ENCODE measurements around the gene LSP1. TPM values are rescaled to one million over a fixed set of nuclear protein-coding genes. Genes with fewer than 3 reads are reported as not detected.

Gene LSP1
- polyA plus RNA-seq, 4 donors: 4.5 to 45.1 (median 22.3) TPM

- no peak for DNase-seq
- no peaks in the 10 kb centered on the region for H3K9me3 ChIP-seq (ENCODE audit: control insufficient read depth in 2 of 2, insufficient read depth in 1 of 2, low read depth in 1 of 2, low read length in 1 of 2)
- peaks cover 0 to 4% (median 0%) of the 10 kb centered on the region in 3 donors for H3K4me1 ChIP-seq (ENCODE audit: control insufficient read depth in 3 of 3, insufficient read depth in 2 of 3, low read depth in 1 of 3, low read length in 2 of 3)
- H3K27me3 ChIP-seq (ENCODE audit: control insufficient read depth in 3 of 3, insufficient read depth in 3 of 3, low read length in 3 of 3): peaks cover 0 to 12% (median 0%) of the 10 kb centered on the region in 3 donors
- H3K4me3 ChIP-seq (ENCODE audit: low read depth in 1 of 3, low read length in 3 of 3): no peak overlapping the region
- H3K36me3 ChIP-seq (ENCODE audit: control insufficient read depth in 3 of 3, insufficient read depth in 2 of 3, low read depth in 1 of 3, low read length in 3 of 3): no peaks in the 10 kb centered on the region
- H3K27ac ChIP-seq (ENCODE audit: low read depth in 1 of 3, low read length in 2 of 3): no peak overlapping the region
- no peak for FAIRE-seq
- WGBS, 3 donors: 88 to 93% (median 88%) methylated on average over 4 of the region's 4 CpGs
These were observed 8.8 kb downstream of the LSP1 start for GRCh38 chr11:1861435-1862411.

- peaks cover 0 to 12% (median 0%) of the 10 kb centered on the region in 3 donors for H3K27me3 ChIP-seq (ENCODE audit: control insufficient read depth in 3 of 3, insufficient read depth in 3 of 3, low read length in 3 of 3)
- DNase-seq (no peak), FAIRE-seq (no peak)
- H3K4me3 ChIP-seq (ENCODE audit: low read depth in 1 of 3, low read length in 3 of 3): no peak overlapping the region
- WGBS, 3 donors: 73 to 89% (median 84%) methylated on average over 14 of the region's 14 CpGs
- H3K27ac ChIP-seq (ENCODE audit: low read depth in 1 of 3, low read length in 2 of 3): peak overlapping the region in 1 of 3 donors; percentile 82
- peaks cover 0 to 4% (median 0%) of the 10 kb centered on the region in 3 donors for H3K4me1 ChIP-seq (ENCODE audit: control insufficient read depth in 3 of 3, insufficient read depth in 2 of 3, low read depth in 1 of 3, low read length in 2 of 3)
- H3K9me3 ChIP-seq (ENCODE audit: control insufficient read depth in 2 of 2, insufficient read depth in 1 of 2, low read depth in 1 of 2, low read length in 1 of 2): no peaks in the 10 kb centered on the region
- no peaks in the 10 kb centered on the region for H3K36me3 ChIP-seq (ENCODE audit: control insufficient read depth in 3 of 3, insufficient read depth in 2 of 3, low read depth in 1 of 3, low read length in 3 of 3)
These were observed 9.9 kb downstream of the LSP1 start for GRCh38 chr11:1862588-1863351.

GRCh38 chr11:1863352-1864216 is 10.7 kb downstream of the LSP1 start:
- no peaks in the 10 kb centered on the region for H3K9me3 ChIP-seq (ENCODE audit: control insufficient read depth in 2 of 2, insufficient read depth in 1 of 2, low read depth in 1 of 2, low read length in 1 of 2)
- 30 to 40% (median 35%) methylated on average over 27 of the region's 27 CpGs for WGBS, 3 donors
- H3K27ac ChIP-seq (ENCODE audit: low read depth in 1 of 3, low read length in 2 of 3): peak overlapping the region in 1 of 3 donors; percentile 82
- H3K27me3 ChIP-seq (ENCODE audit: control insufficient read depth in 3 of 3, insufficient read depth in 3 of 3, low read length in 3 of 3): peaks cover 0 to 15% (median 0%) of the 10 kb centered on the region in 3 donors
- no peak for FAIRE-seq
- H3K4me1 ChIP-seq (ENCODE audit: control insufficient read depth in 3 of 3, insufficient read depth in 2 of 3, low read depth in 1 of 3, low read length in 2 of 3): peaks cover 0 to 4% (median 0%) of the 10 kb centered on the region in 3 donors
- H3K4me3 ChIP-seq (ENCODE audit: low read depth in 1 of 3, low read length in 3 of 3): no peak overlapping the region
- DNase-seq: peak in 1 of 2 donors; percentile 38
- H3K36me3 ChIP-seq (ENCODE audit: control insufficient read depth in 3 of 3, insufficient read depth in 2 of 3, low read depth in 1 of 3, low read length in 3 of 3): no peaks in the 10 kb centered on the region

GRCh38 chr11:1864231-1864630 is 11.3 kb downstream of the LSP1 start:
- peaks cover 0 to 4% (median 0%) of the 10 kb centered on the region in 3 donors for H3K4me1 ChIP-seq (ENCODE audit: control insufficient read depth in 3 of 3, insufficient read depth in 2 of 3, low read depth in 1 of 3, low read length in 2 of 3)
- no peak for FAIRE-seq
- no peak overlapping the region for H3K4me3 ChIP-seq (ENCODE audit: low read depth in 1 of 3, low read length in 3 of 3)
- peak overlapping the region in 1 of 3 donors; percentile 82 for H3K27ac ChIP-seq (ENCODE audit: low read depth in 1 of 3, low read length in 2 of 3)
- no peaks in the 10 kb centered on the region for H3K9me3 ChIP-seq (ENCODE audit: control insufficient read depth in 2 of 2, insufficient read depth in 1 of 2, low read depth in 1 of 2, low read length in 1 of 2)
- 61 to 81% (median 70%) methylated on average over 18 of the region's 18 CpGs for WGBS, 3 donors
- DNase-seq: no peak
- H3K36me3 ChIP-seq (ENCODE audit: control insufficient read depth in 3 of 3, insufficient read depth in 2 of 3, low read depth in 1 of 3, low read length in 3 of 3): no peaks in the 10 kb centered on the region
- H3K27me3 ChIP-seq (ENCODE audit: control insufficient read depth in 3 of 3, insufficient read depth in 3 of 3, low read length in 3 of 3): peaks cover 0 to 22% (median 0%) of the 10 kb centered on the region in 3 donors

- Histone ChIP-seq H3K27ac (ENCODE audit: low read depth in 1 of 3, low read length in 2 of 3) (peak overlapping the region in 1 of 3 donors; percentile 82), H3K4me3 (ENCODE audit: low read depth in 1 of 3, low read length in 3 of 3) (no peak overlapping the region), H3K27me3 (ENCODE audit: control insufficient read depth in 3 of 3, insufficient read depth in 3 of 3, low read length in 3 of 3) (peaks cover 0 to 29% (median 0%) of the 10 kb centered on the region in 3 donors), H3K36me3 (ENCODE audit: control insufficient read depth in 3 of 3, insufficient read depth in 2 of 3, low read depth in 1 of 3, low read length in 3 of 3) (no peaks in the 10 kb centered on the region), H3K9me3 (ENCODE audit: control insufficient read depth in 2 of 2, insufficient read depth in 1 of 2, low read depth in 1 of 2, low read length in 1 of 2) (no peaks in the 10 kb centered on the region), H3K4me1 (ENCODE audit: control insufficient read depth in 3 of 3, insufficient read depth in 2 of 3, low read depth in 1 of 3, low read length in 2 of 3) (peaks cover 0 to 4% (median 0%) of the 10 kb centered on the region in 3 donors)
- 75 to 80% (median 80%) methylated on average over 23 to 30 of the region's 30 CpGs for WGBS, 3 donors
- FAIRE-seq (no peak), DNase-seq (no peak)
These were observed 12.2 kb downstream of the LSP1 start for GRCh38 chr11:1864831-1865665.

- H3K27me3 ChIP-seq (ENCODE audit: control insufficient read depth in 3 of 3, insufficient read depth in 3 of 3, low read length in 3 of 3): peaks cover 0 to 41% (median 0%) of the 10 kb centered on the region in 3 donors
- no peak overlapping the region for H3K27ac ChIP-seq (ENCODE audit: low read depth in 1 of 3, low read length in 2 of 3)
- no peaks in the 10 kb centered on the region for H3K9me3 ChIP-seq (ENCODE audit: control insufficient read depth in 2 of 2, insufficient read depth in 1 of 2, low read depth in 1 of 2, low read length in 1 of 2)
- FAIRE-seq: no peak
- DNase-seq: no peak
- 79 to 93% (median 85%) methylated on average over 8 of the region's 8 CpGs for WGBS, 3 donors
- H3K4me3 ChIP-seq (ENCODE audit: low read depth in 1 of 3, low read length in 3 of 3): no peak overlapping the region
- H3K4me1 ChIP-seq (ENCODE audit: control insufficient read depth in 3 of 3, insufficient read depth in 2 of 3, low read depth in 1 of 3, low read length in 2 of 3): peaks cover 0 to 4% (median 0%) of the 10 kb centered on the region in 3 donors
- no peaks in the 10 kb centered on the region for H3K36me3 ChIP-seq (ENCODE audit: control insufficient read depth in 3 of 3, insufficient read depth in 2 of 3, low read depth in 1 of 3, low read length in 3 of 3)
These were observed 13.3 kb downstream of the LSP1 start for GRCh38 chr11:1866226-1866625.

GRCh38 chr11:1866776-1867175 is 13.9 kb downstream of the LSP1 start:
- Histone ChIP-seq H3K4me1 (ENCODE audit: control insufficient read depth in 3 of 3, insufficient read depth in 2 of 3, low read depth in 1 of 3, low read length in 2 of 3) (peaks cover 0 to 4% (median 0%) of the 10 kb centered on the region in 3 donors), H3K36me3 (ENCODE audit: control insufficient read depth in 3 of 3, insufficient read depth in 2 of 3, low read depth in 1 of 3, low read length in 3 of 3) (no peaks in the 10 kb centered on the region), H3K9me3 (ENCODE audit: control insufficient read depth in 2 of 2, insufficient read depth in 1 of 2, low read depth in 1 of 2, low read length in 1 of 2) (no peaks in the 10 kb centered on the region), H3K27ac (ENCODE audit: low read depth in 1 of 3, low read length in 2 of 3) (no peak overlapping the region), H3K27me3 (ENCODE audit: control insufficient read depth in 3 of 3, insufficient read depth in 3 of 3, low read length in 3 of 3) (peaks cover 0 to 45% (median 0%) of the 10 kb centered on the region in 3 donors), H3K4me3 (ENCODE audit: low read depth in 1 of 3, low read length in 3 of 3) (no peak overlapping the region)
- FAIRE-seq (no peak), DNase-seq (no peak)
- 77 to 81% (median 80%) methylated on average over 13 to 15 of the region's 15 CpGs for WGBS, 3 donors

Data from small intestine (tissue), 7 donors.